B cell (primary cell): ENCODE results near the gene ENTPD1. TPM values are rescaled to one million over a fixed set of nuclear protein-coding genes. Genes with fewer than 3 reads are reported as not detected.

Experiments
- ATAC-seq: fragments of 200-7000 bp; cut with Tn5 transposase; one replicate; pipeline ENCODE4 v1.10.0; 2021; ENCODE audit warnings: low read depth, mild to moderate bottlenecking, moderate number of reproducible peaks, moderate library complexity
- CTCF ChIA-PET: fragments of 350-600 bp; sonication (Branson Sonifier 250); formaldehyde crosslinking; loops from one replicate; lab custom pipeline; 2021; ENCODE audit warnings: antibody characterized with exemption, inconsistent platforms; lab: Charles Lee
- POLR2A ChIA-PET: fragments of 350-600 bp; sonication (Branson Sonifier 250); formaldehyde crosslinking; loops from one replicate; lab custom pipeline; 2021; ENCODE audit warnings: antibody characterized with exemption; lab: Charles Lee
- DNase-seq: peaks from one replicate; pipeline ENCODE4 v3.0.0; 2013
- H2AFZ ChIP-seq: 2 replicates; pipeline ENCODE4 v1.6.1; 2012; ENCODE audit warnings: mild to moderate bottlenecking, low read depth, low read length; ENCODE audit not compliant: insufficient read depth, poor library complexity, severe bottlenecking
- H3K27ac ChIP-seq, 2 donors: 1 replicate in 1 of 2; 2 replicates in 1 of 2; pipeline ENCODE4 v1.5.1; 2012 to 2013; ENCODE audit warnings: low read length in 2 of 2, mild to moderate bottlenecking in 2 of 2, moderate library complexity in 1 of 2
- H3K27me3 ChIP-seq, 4 experiments: fragments of 200-600 bp in 1 of 4; sonication (generic) in 1 of 4; replicated peaks in 1 of 4; 1 replicate in 2 of 4; 2 replicates in 2 of 4; pipeline versions ENCODE4 v1.6.1 to v1.7.0; 2013 to 2016; ENCODE audit warnings: low read length in 3 of 4, mild to moderate bottlenecking in 2 of 4, mixed read lengths in 1 of 4, moderate library complexity in 1 of 4; ENCODE audit not compliant: insufficient read depth in 4 of 4, control insufficient read depth in 3 of 4; ENCODE audit errors: control extremely low read depth in 1 of 4
- H3K36me3 ChIP-seq, 2 experiments: replicated peaks in 1 of 2; 1 replicate in 1 of 2; 2 replicates in 1 of 2; pipeline versions ENCODE4 v1.6.1 to v1.7.1; 2013; ENCODE audit warnings: low read length in 1 of 2; ENCODE audit not compliant: insufficient read depth in 2 of 2, control insufficient read depth in 1 of 2; ENCODE audit errors: control extremely low read depth in 1 of 2, extremely low read depth in 1 of 2
- H3K4me1 ChIP-seq, 2 donors: fragments of 200-600 bp in 1 of 2; sonication (generic) in 1 of 2; 1 replicate in 1 of 2; 2 replicates in 1 of 2; pipeline versions ENCODE4 v1.5.1 to v1.6.1; 2013 to 2017; ENCODE audit warnings: low read length in 2 of 2; ENCODE audit not compliant: control insufficient read depth in 2 of 2, insufficient read depth in 2 of 2
- H3K4me2 ChIP-seq: replicated peaks from 2 replicates; pipeline ENCODE3; 2012; ENCODE audit warnings: mild to moderate bottlenecking, low read depth, low read length; ENCODE audit not compliant: poor library complexity, severe bottlenecking
- H3K4me3 ChIP-seq, 5 experiments: fragments of 200-600 bp in 1 of 5; sonication (generic) in 1 of 5; 1 replicate in 3 of 5; 2 replicates in 2 of 5; pipeline versions ENCODE4 v1.5.1 to v1.7.0; 2011 to 2016; ENCODE audit warnings: low read length in 4 of 5, mild to moderate bottlenecking in 4 of 5, low read depth in 2 of 5, control low read depth in 1 of 5, moderate library complexity in 1 of 5; ENCODE audit not compliant: insufficient read depth in 1 of 5; ENCODE audit errors: control extremely low read depth in 1 of 5, extremely low read depth in 1 of 5
- H3K79me2 ChIP-seq: fragments of 200-600 bp; sonication (generic); one replicate; pipeline ENCODE4 v1.6.0; 2016; ENCODE audit warnings: low read length; ENCODE audit not compliant: control insufficient read depth, insufficient read depth
- H3K9ac ChIP-seq: fragments of 200-600 bp; sonication (generic); 2 replicates; pipeline ENCODE4 v1.6.1; 2017; ENCODE audit warnings: mild to moderate bottlenecking, low read length, moderate library complexity
- H3K9me3 ChIP-seq, 3 donors: one replicate each; pipeline versions ENCODE4 v1.6.1 to v1.7.1; 2013; ENCODE audit warnings: low read length in 2 of 3; ENCODE audit not compliant: control insufficient read depth in 2 of 3, insufficient read depth in 1 of 3; ENCODE audit errors: control extremely low read depth in 1 of 3
- H4K20me1 ChIP-seq: 2 replicates; pipeline ENCODE4 v1.6.0; 2012; ENCODE audit warnings: mild to moderate bottlenecking, low read length; ENCODE audit not compliant: insufficient read depth, control insufficient read depth, poor library complexity, severe bottlenecking
- H3K27ac Mint-ChIP-seq: one replicate; pipeline ENCODE4 v1.8.0; 2021; ENCODE audit warnings: mixed read lengths
- H3K27me3 Mint-ChIP-seq: one replicate; pipeline ENCODE4 v1.8.0; 2021; ENCODE audit warnings: mixed read lengths
- H3K4me1 Mint-ChIP-seq: one replicate; pipeline ENCODE4 v1.8.0; 2021; ENCODE audit warnings: mixed read lengths
- H3K4me3 Mint-ChIP-seq: one replicate; pipeline ENCODE4 v1.8.0; 2021; ENCODE audit warnings: mixed read lengths
- H3K9me3 Mint-ChIP-seq: one replicate; pipeline ENCODE4 v1.8.0; 2022; ENCODE audit warnings: mixed read lengths; ENCODE audit not compliant: insufficient read depth
- CTCF ChIP-seq: fragments of 200-600 bp; IDR thresholded peaks from one replicate; pipeline ENCODE4 v1.8.0; 2022; ENCODE audit warnings: antibody characterized with exemption, mild to moderate bottlenecking
- EZH2 ChIP-seq: IDR thresholded peaks from 2 replicates; pipeline ENCODE4 v1.6.1; 2012; ENCODE audit warnings: borderline replicate concordance, low read depth, mild to moderate bottlenecking, moderate library complexity, low read length; ENCODE audit not compliant: insufficient read depth, poor library complexity, severe bottlenecking
- WGBS: methylation state at CpG from one replicate; pipeline ENCODE4 v1.1.5; 2013; ENCODE audit warnings: missing lambda C conversion rate; ENCODE audit not compliant: insufficient coverage; 5-methylcytosine and 5-hydroxymethylcytosine counted together
- intact Hi-C: fragments of 100-400 bp; cut with micrococcal nuclease; formaldehyde crosslinking; loops from one replicate; pipeline ENCODE4 v1.10.0; 2022
- polyA plus RNA-seq: library from polyadenylated mRNA; depleted of rRNA; stranded (reverse); fragments of >200 nt; gene quantifications from 2 replicates; pipeline ENCODE4 v1.2.3, GENCODE V29; 2012
- total RNA-seq, 2 donors: library from RNA; stranded (reverse); fragments of 120-200 nt in 1 of 2; gene quantifications; 1 replicate in 1 of 2; 2 replicates in 1 of 2; pipeline versions ENCODE4 v1.2.3 to v1.2.4, GENCODE V29; 2013 to 2022

The ENTPD1 gene
- total and polyA plus RNA-seq, 2 donors (not counting 1 experiment from before 2014, with no cell fraction given) = 25.9 to 96.3 TPM

DNA sequence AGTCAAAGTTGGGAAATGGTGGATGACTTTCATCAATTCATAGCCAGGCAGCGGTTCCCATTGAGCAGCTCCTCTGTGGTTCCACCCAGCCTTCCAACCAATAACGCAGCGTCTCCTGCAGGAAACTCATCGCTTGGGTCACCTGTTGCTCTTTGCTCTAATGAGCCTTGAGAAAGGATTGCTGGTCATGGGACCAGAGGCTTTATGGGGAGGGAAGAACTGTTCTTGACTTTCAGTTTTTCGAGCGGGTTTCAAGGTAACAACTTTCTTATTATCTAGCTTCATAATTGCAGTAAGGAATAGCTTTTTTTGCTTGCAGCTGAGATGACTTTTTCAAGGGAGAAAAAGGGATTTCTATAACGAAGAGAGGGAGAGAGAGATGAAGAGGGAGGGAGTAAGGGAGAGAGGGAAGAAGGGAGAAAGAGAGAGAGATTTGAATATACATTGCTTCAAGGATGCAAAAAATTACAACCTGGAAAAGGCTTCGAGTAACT lies 405 bp upstream of the ENTPD1 start:
- H2AFZ ChIP-seq = peak overlapping the region; percentile 72
- H3K4me3 ChIP-seq = peak overlapping the region; percentile 55 to 86 (median 68)
- CTCF ChIA-PET = interaction anchor here (0.6 to 10.4 kb wide), 13 partner anchors 10 to 109 kb away, joined by 3 to 279 read pairs (median 6); partner anchors contain the start of gene TCTN3

More for the DNA sequence above, 405 bp upstream of the ENTPD1 start:
- intact Hi-C loops = loop anchor here (1.0 to 5.0 kb wide), 4 partner anchors 10 to 517 kb away; partner anchors contain the start of gene BLNK
- Mint-ChIP-seq H3K27me3 (no peaks in the 10 kb centered on the region), H3K4me3 (peak overlapping the region; percentile 99), H3K4me1 (peaks cover 56% of the 10 kb centered on the region), H3K27ac (peak overlapping the region; percentile 97), H3K9me3 (no peaks in the 10 kb centered on the region)
- H3K4me1 ChIP-seq = peaks cover 49 to 52% of the 10 kb centered on the region in 2 donors
- POLR2A ChIA-PET = interaction anchor here (1.0 to 5.4 kb wide), 6 partner anchors 12 to 85 kb away, joined by 3 to 47 read pairs (median 29); partner anchors contain the start of gene TCTN3
- no peaks in the 10 kb centered on the region for H3K36me3 ChIP-seq
- no peaks in the 10 kb centered on the region for H3K9me3 ChIP-seq
- TF ChIP-seq EZH2 (no peak), CTCF (no peak)
- H3K9ac ChIP-seq = peak overlapping the region; percentile 84
- WGBS = 49% methylated on average over 3 of the region's 8 CpGs
- H3K27ac ChIP-seq = peak overlapping the region; percentile 58 to 94
- H4K20me1 ChIP-seq = no peaks in the 10 kb centered on the region
- peak; percentile 61 for DNase-seq
- ATAC-seq = no peak
- H3K79me2 ChIP-seq = peaks cover 62% of the 10 kb centered on the region
- H3K4me2 ChIP-seq = peak overlapping the region; percentile 86
- no peaks in the 10 kb centered on the region for H3K27me3 ChIP-seq
